Adrenal gland (tissue), 12 donors: ENCODE data around the gene MGMT. TPM values are rescaled to one million over a fixed set of nuclear protein-coding genes. Genes with fewer than 3 reads are reported as not detected.

Experiments used
- DNase-seq, 7 donors: peaks; one replicate each; pipeline ENCODE4 v3.0.0-alpha.2; 2019 to 2020
- H3K27ac ChIP-seq, 5 donors: fragments of 200-600 bp; sonication (generic) in 4 of 5; 1 replicate in 3 of 5; 2 replicates in 2 of 5; pipeline versions ENCODE4 v1.5.1 to v1.8.0; 2016 to 2020; ENCODE audit warnings: mild to moderate bottlenecking in 1 of 5
- H3K27me3 ChIP-seq: fragments of 200-600 bp; 2 replicates; pipeline ENCODE4 v1.8.0; 2021
- H3K36me3 ChIP-seq, 2 donors: fragments of 200-600 bp; replicated peaks in 1 of 2; 1 replicate in 1 of 2; 2 replicates in 1 of 2; pipeline versions ENCODE4 v1.5.1 to v1.8.0; 2018 to 2022
- H3K4me1 ChIP-seq, 2 donors: fragments of 200-600 bp; replicated peaks in 1 of 2; 1 replicate in 1 of 2; 2 replicates in 1 of 2; pipeline versions ENCODE4 v1.5.1 to v1.8.0; 2018 to 2021
- H3K4me3 ChIP-seq, 4 donors: fragments of 200-600 bp; sonication (generic) in 3 of 4; one replicate each; pipeline ENCODE4 v1.5.1; 2016 to 2018
- H3K9me3 ChIP-seq, 3 donors: fragments of 200-600 bp; sonication (generic) in 1 of 3; replicated peaks in 1 of 3; 1 replicate in 2 of 3; 2 replicates in 1 of 3; pipeline versions ENCODE4 v1.5.1 to v1.8.0; 2016 to 2021
- POLR2A ChIP-seq, 2 donors: fragments of 450-650 bp; IDR thresholded peaks; one replicate each; pipeline ENCODE4 v1.6.1; 2017; ENCODE audit warnings: antibody characterized with exemption in 2 of 2, mild to moderate bottlenecking in 2 of 2, moderate library complexity in 1 of 2
- WGBS, 4 donors: extraction: QIAGEN DNeasy Blood & Tissue Kit in 2 of 4; methylation state at CpG; one replicate each; pipeline versions ENCODE4 v1.1.5 to v1.1.7; 2013 to 2017; 5-methylcytosine and 5-hydroxymethylcytosine counted together
- intact Hi-C, 2 donors: fragments of 100-400 bp; cut with DNase I; formaldehyde crosslinking; loops; one replicate each; pipeline versions ENCODE4 v1.14.1 to v1.15.0; 2022 to 2023
- polyA plus RNA-seq, 3 donors: library from polyadenylated mRNA; stranded (reverse); fragments of 200-250 nt in 2 of 3; fragments of 350-450 nt in 1 of 3; fragmentation: Illumina TruSeq in 1 of 3; extraction: RNeasy Lipid Tissue Mini Kit (QIAGEN cat#74804) in 1 of 3; gene quantifications; one replicate each; pipeline ENCODE4 v1.2.3, GENCODE V29; 2013 to 2014
- total RNA-seq, 9 donors: library from RNA; depleted of rRNA in 4 of 9; stranded (reverse); fragments of >200 nt in 4 of 9; fragments of 120-200 nt in 1 of 9; fragmentation: NEBNext Ultra II Directional in 1 of 9; extraction: Animal tissue kit (Norgen Biotek cat#: 25700) in 1 of 9; gene quantifications; one replicate each; pipeline versions ENCODE4 v1.1.0 to v1.2.4, GENCODE V29; 2013 to 2023
- TF ChIP-seq, protein P1 (sequence below), 6 experiments: fragments of 450-650 bp in 4 of 6; fragments of 200-600 bp in 2 of 6; sonication (generic) in 1 of 6; IDR thresholded peaks; 1 replicate in 5 of 6; 2 replicates in 1 of 6; pipeline versions ENCODE4 v1.5.1 to v1.8.0; 2016 to 2021; ENCODE audit warnings: antibody characterized with exemption in 6 of 6, mild to moderate bottlenecking in 2 of 6, moderate library complexity in 1 of 6
- donor health status: healthy with polysubstance abuse.
- donor health status: Bipolar disorder and iron deficiency.
- donor health status: DM: yes; HTN: yes; CAD: no.
- donor health status: DM: no; HTN: no; CAD: no.
- donor health status: DM: no; HTN: no; CAD: no.
- donor health status: DM: yes; HTN: yes; CAD: no.

Gene MGMT
- total and polyA plus RNA-seq, 12 donors: 3.8 to 35.8 (median 21.2) TPM

DNA sequence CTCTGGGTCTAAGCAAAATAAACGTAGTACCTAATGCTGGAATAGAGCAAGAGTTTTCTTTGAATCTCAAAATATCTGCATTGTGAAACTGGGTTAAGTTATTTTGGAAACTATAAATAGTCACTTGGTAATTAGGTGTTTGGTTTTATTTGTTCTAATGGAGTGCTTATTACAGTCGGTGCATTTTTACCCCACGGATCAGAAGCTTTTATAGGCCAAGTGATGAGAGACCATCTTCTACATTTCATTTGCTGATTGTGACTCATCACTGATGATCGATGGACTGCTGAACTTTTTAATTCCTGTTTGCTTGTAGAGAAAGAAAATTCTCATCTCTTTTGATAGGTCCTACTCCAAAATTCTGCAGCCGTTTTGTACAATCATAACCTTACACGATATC lies 28.2 kb downstream of the MGMT start:
- DNase-seq: no peak
- intact Hi-C loops: no loop called here
- WGBS, 4 donors: 89 to 95% (median 90%) methylated on average over 6 of the region's 6 CpGs
- Histone ChIP-seq H3K4me1 (no peaks in the 10 kb centered on the region), H3K27me3 (no peaks in the 10 kb centered on the region), H3K36me3 (no peaks in the 10 kb centered on the region), H3K9me3 (peaks cover 0 to 10% (median 0%) of the 10 kb centered on the region in 3 donors), H3K4me3 (no peak overlapping the region), H3K27ac (no peak overlapping the region)
- no peak for TF ChIP-seq POLR2A (IDR thresholded peaks at IDR 0.05)
- TF ChIP-seq, protein P1, sequence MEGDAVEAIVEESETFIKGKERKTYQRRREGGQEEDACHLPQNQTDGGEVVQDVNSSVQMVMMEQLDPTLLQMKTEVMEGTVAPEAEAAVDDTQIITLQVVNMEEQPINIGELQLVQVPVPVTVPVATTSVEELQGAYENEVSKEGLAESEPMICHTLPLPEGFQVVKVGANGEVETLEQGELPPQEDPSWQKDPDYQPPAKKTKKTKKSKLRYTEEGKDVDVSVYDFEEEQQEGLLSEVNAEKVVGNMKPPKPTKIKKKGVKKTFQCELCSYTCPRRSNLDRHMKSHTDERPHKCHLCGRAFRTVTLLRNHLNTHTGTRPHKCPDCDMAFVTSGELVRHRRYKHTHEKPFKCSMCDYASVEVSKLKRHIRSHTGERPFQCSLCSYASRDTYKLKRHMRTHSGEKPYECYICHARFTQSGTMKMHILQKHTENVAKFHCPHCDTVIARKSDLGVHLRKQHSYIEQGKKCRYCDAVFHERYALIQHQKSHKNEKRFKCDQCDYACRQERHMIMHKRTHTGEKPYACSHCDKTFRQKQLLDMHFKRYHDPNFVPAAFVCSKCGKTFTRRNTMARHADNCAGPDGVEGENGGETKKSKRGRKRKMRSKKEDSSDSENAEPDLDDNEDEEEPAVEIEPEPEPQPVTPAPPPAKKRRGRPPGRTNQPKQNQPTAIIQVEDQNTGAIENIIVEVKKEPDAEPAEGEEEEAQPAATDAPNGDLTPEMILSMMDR (IDR thresholded peaks at IDR 0.05): no peak

DNA sequence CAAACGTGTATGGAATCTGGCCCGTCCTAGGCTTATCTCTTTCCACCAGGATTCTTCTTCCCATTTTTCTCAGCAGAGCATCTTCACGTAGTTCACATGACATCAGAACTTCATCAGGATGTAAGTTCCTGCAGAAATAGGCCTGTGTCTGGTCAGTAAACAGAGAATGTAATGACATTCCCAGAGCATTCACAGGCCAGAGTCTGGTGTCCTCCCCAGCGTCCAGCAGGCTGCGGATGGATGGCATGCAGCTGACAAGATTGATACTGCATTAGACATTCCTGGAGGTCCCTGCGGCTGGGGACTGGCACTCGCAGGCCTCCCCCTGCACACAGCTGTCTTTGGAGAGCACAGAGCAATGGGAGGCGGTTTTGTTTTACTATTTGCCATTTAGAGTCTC lies 28.7 kb downstream of the MGMT start:
- intact Hi-C loops: no loop called here
- DNase-seq: no peak
- no peaks in the 10 kb centered on the region for H3K27me3 ChIP-seq
- peaks cover 0 to 8% (median 0%) of the 10 kb centered on the region in 3 donors for H3K9me3 ChIP-seq
- H3K36me3 ChIP-seq: no peaks in the 10 kb centered on the region
- no peaks in the 10 kb centered on the region for H3K4me1 ChIP-seq
- no peak overlapping the region for H3K27ac ChIP-seq
- H3K4me3 ChIP-seq: no peak overlapping the region
- TF ChIP-seq, protein P1 (IDR thresholded peaks at IDR 0.05): no peak
- no peak for TF ChIP-seq POLR2A (IDR thresholded peaks at IDR 0.05)
- WGBS, 4 donors: 87 to 91% (median 89%) methylated on average over 6 to 8 of the region's 8 CpGs

DNA sequence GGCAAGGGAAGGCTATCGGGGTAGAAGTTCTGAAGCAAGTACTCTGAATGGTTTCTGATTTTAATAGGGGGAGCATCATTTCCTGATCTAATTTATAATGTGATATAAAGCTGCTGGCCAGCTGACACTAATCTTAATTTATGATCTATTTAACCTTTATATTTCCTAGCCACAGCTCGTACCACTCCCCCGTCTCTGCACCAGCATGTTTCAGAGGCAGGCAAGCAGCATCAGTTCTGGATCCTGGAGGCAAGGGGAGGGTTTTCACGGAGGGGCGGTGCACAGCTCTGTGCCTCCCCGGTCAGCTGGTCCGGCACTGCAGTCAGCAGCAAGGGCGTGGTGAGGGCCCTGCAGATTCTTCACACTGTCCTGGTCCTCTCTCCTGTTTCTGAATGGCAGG lies 30.0 kb downstream of the MGMT start:
- H3K4me3 ChIP-seq: no peak overlapping the region
- no peaks in the 10 kb centered on the region for H3K36me3 ChIP-seq
- no peak overlapping the region for H3K27ac ChIP-seq
- no peaks in the 10 kb centered on the region for H3K27me3 ChIP-seq
- no peaks in the 10 kb centered on the region for H3K4me1 ChIP-seq
- TF ChIP-seq POLR2A (IDR thresholded peaks at IDR 0.05): no peak
- TF ChIP-seq, protein P1 (IDR thresholded peaks at IDR 0.05): no peak
- 82 to 93% (median 90%) methylated on average over 8 of the region's 8 CpGs for WGBS, 4 donors
- H3K9me3 ChIP-seq: no peaks in the 10 kb centered on the region
- peak in 1 of 7 donors; percentile 35 for DNase-seq
- intact Hi-C loops: no loop called here

DNA sequence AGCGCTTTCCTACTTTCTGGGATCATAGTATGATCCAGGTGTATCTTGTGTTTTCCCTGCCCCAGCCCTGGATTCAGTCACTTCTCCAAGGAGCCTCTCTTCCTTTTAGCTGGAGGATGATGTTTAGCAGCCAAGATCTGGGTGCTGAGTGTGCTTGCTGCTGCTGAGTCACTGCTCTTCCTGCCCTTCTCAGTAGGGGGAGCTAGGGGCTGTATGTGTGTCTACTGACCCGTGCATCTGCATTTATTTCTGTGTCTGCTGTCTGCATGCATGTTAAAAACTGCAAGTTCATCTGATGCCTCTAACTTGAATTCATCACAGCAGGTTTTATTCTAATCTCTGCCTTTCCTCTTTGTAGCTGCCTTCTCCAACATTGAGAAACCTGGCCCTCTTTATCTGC lies 31.6 kb downstream of the MGMT start:
- DNase-seq: no peak
- Histone ChIP-seq H3K36me3 (no peaks in the 10 kb centered on the region), H3K27me3 (no peaks in the 10 kb centered on the region), H3K9me3 (no peaks in the 10 kb centered on the region), H3K4me3 (no peak overlapping the region), H3K4me1 (peaks cover 0 to 8% of the 10 kb centered on the region in 2 donors), H3K27ac (no peak overlapping the region)
- TF ChIP-seq, protein P1 (IDR thresholded peaks at IDR 0.05): no peak
- TF ChIP-seq POLR2A (IDR thresholded peaks at IDR 0.05): no peak
- 88 to 100% (median 97%) methylated on average over 2 of the region's 2 CpGs for WGBS, 4 donors
- intact Hi-C loops: no loop called here
